ENCODE measurements around the gene MOSMO. TPM values are rescaled to one million over a fixed set of nuclear protein-coding genes. Genes with fewer than 3 reads are reported as not detected.

Gene MOSMO
- total and polyA plus RNA-seq, 2 of the 13 experiments (the other 11 are each of a cell fraction or from before 2014, with no cell fraction given), result 26.7 to 32.6 TPM

DNA sequence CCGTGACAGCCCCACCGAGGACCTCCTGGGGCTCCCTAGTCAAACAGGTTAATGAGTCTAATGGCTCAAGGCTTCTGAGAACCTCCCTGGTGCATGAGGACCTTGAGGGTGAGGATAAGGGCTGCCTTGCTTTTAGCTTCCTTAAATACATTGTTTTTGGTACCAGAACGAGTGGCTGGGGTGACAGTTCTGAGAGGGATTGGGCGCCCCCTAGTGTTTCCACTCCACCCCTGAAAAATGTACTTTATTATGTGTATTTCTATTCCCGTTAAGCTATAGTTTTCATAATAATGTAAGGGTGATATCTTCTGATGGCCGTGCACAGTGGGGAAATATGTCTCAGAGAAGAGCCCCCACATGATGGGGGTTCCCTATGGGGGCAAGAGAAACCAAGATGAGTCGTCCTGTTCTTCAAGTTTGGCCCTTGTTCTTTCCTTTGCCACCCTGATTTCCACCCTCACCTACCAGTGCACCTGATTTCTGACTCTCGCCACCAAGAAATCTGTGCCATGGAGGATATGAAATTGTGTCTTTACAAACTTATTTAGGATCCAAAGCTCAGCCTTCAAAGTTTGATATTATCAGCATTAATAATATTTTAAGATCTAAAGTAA lies 69.9 kb downstream of the MOSMO start:
- ChIA-PET CTCF (ENCODE audit: low intra/inter-chr PET ratio, low total read pairs) (interaction anchor here (1.0 to 7.1 kb wide), 5 partner anchors 78 to 127 kb away, joined by 3 to 169 read pairs (median 3); partner anchors contain the start of gene PDZD9), POLR2A (interaction anchor here (1.1 to 1.6 kb wide), 7 partner anchors 21 to 124 kb away, joined by 3 to 9 read pairs (median 6); partner anchors contain the start of genes PDZD9 and UQCRC2)
- peak; percentile 85 for ATAC-seq
- Histone ChIP-seq H4K20me1 (ENCODE audit: insufficient read depth, low read length) (peaks cover 6% of the 10 kb centered on the region; the same call in 1 of the 2 replicates), H2AFZ (ENCODE audit: low read length) (no peak overlapping the region), H3K4me2 (ENCODE audit: low read depth, low read length) (no peak overlapping the region), H3K79me2 (ENCODE audit: insufficient read depth, low read length) (no peaks in the 10 kb centered on the region), H3K27me3 (ENCODE audit: control insufficient read depth in 1 of 2, insufficient read depth in 2 of 2, low read length in 2 of 2) (no peaks in the 10 kb centered on the region), H3K27ac (ENCODE audit: extremely low read length, insufficient read depth, low read length) (no peak overlapping the region), H3K9me3 (ENCODE audit: low read length) (no peaks in the 10 kb centered on the region), H3K4me1 (ENCODE audit: insufficient read depth, low read length) (no peaks in the 10 kb centered on the region), H3K36me3 (replicated peaks in 1 of 2; ENCODE audit: control insufficient read depth in 1 of 2, insufficient read depth in 2 of 2, low read length in 2 of 2) (peaks cover 0 to 1% of the 10 kb centered on the region in 2 experiments; a peak in 3 of 5 replicates), H3K9ac (ENCODE audit: insufficient read depth, low read depth, low read length) (no peak overlapping the region), H3K4me3 (replicated peaks in 1 of 3; ENCODE audit: insufficient read depth in 1 of 3, low read depth in 2 of 3, low read length in 3 of 3) (no peak overlapping the region)
- peak; percentile 62 for DNase-seq (ENCODE audit: low spot score)
- 50% methylated on average over 8 of the region's 8 CpGs for WGBS (ENCODE audit: low lambda C conversion rate)
- in situ Hi-C loops (cut with HindIII; ENCODE audit: extremely low pct_ligation_motif_present, low pct_unique_long_range_greater_than_20kb) (loop anchor here (5.0 to 25.0 kb wide), 2 partner anchors 76 to 266 kb away; partner anchors contain the start of gene PDZD9), intact Hi-C loops (cut with micrococcal nuclease; ENCODE audit: unreplicated experiment) (loop anchor here (1.0 kb wide), 2 partner anchors 77 to 110 kb away; partner anchors contain the start of gene PDZD9)
- no TSS peak for BruUV-seq (replicated peaks)
- FAIRE-seq, result no peak
- no peak for TF ChIP-seq PITX1 (CRISPR knock-in tag; IDR thresholded peaks at IDR 0.05)
- 0 out of 2 replicates have a peak, but pooled peaks have one; percentile 27 for TF ChIP-seq IRF2 (CRISPR knock-in tag; IDR thresholded peaks at IDR 0.05)
- TF ChIP-seq, protein P1, sequence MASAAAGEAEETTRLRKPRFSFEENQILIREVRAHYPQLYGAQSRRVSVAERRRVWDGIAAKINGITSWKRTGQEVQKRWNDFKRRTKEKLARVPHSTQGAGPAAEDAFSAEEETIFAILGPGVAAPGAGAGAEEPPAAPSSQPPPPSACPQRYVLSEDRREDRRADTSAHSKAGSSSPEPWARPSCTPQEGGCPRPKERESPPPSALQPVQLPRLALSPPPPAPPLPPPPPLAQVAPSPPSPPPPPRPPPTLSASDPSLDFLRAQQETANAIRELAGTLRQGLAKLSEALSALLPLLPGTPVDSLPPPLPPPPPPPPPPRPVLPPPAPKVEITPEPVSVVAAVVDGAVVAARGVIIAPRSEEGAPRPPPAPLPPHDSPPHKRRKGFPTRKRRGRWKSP (CRISPR knock-in tag; IDR thresholded peaks at IDR 0.05), result no peak
- TF ChIP-seq KDM3A (CRISPR knock-in tag; IDR thresholded peaks at IDR 0.05; ENCODE audit: low read depth), result 0 out of 2 replicates have a peak, but pooled peaks have one; percentile 35
- no peak for TF ChIP-seq U2AF1 (optimal IDR thresholded peaks at IDR 0.05; ENCODE audit: low read depth, low read length)
- no peak for TF ChIP-seq FOXJ3 (CRISPR knock-in tag; IDR thresholded peaks at IDR 0.05; ENCODE audit: borderline replicate concordance)
- TF ChIP-seq KLF16 (CRISPR knock-in tag; IDR thresholded peaks at IDR 0.05), result 0 out of 4 replicates have a peak, but pooled peaks of 1 of the 2 experiments have one; percentile 24
- 0 out of 2 replicates have a peak, but pooled peaks have one; percentile 8 for TF ChIP-seq CEBPG (CRISPR knock-in tag; IDR thresholded peaks at IDR 0.05)
- TF ChIP-seq RAD21 (CRISPR knock-in tag; IDR thresholded peaks at IDR 0.05), result peak; percentile 91
- peak; percentile 94 for TF ChIP-seq SMC3 (IDR thresholded peaks at IDR 0.05; ENCODE audit: low read length)
- peak; percentile 26; the same call in 1 of the 2 replicates for TF ChIP-seq NCOA2 (CRISPR knock-in tag; IDR thresholded peaks at IDR 0.05)
- no peak for TF ChIP-seq RFX5 (IDR thresholded peaks at IDR 0.05; ENCODE audit: low read depth, low read length)
- TF ChIP-seq, protein P2, sequence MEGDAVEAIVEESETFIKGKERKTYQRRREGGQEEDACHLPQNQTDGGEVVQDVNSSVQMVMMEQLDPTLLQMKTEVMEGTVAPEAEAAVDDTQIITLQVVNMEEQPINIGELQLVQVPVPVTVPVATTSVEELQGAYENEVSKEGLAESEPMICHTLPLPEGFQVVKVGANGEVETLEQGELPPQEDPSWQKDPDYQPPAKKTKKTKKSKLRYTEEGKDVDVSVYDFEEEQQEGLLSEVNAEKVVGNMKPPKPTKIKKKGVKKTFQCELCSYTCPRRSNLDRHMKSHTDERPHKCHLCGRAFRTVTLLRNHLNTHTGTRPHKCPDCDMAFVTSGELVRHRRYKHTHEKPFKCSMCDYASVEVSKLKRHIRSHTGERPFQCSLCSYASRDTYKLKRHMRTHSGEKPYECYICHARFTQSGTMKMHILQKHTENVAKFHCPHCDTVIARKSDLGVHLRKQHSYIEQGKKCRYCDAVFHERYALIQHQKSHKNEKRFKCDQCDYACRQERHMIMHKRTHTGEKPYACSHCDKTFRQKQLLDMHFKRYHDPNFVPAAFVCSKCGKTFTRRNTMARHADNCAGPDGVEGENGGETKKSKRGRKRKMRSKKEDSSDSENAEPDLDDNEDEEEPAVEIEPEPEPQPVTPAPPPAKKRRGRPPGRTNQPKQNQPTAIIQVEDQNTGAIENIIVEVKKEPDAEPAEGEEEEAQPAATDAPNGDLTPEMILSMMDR (CRISPR knock-in tag; IDR thresholded peaks at IDR 0.05), result peak; percentile 92
- TF ChIP-seq ZNF232 (CRISPR knock-in tag; IDR thresholded peaks at IDR 0.05; ENCODE audit: borderline replicate concordance), result 0 out of 2 replicates have a peak, but pooled peaks have one; percentile 54
- TF ChIP-seq ZSCAN22 (CRISPR knock-in tag; IDR thresholded peaks at IDR 0.05), result no peak
- no peak for TF ChIP-seq SOX6 (IDR thresholded peaks at IDR 0.05)
- peak; percentile 51; the same call in 1 of the 2 replicates for TF ChIP-seq SOX6 (CRISPR knock-in tag; IDR thresholded peaks at IDR 0.05)
- TF ChIP-seq GATAD2A (CRISPR knock-in tag; IDR thresholded peaks at IDR 0.05), result 0 out of 2 replicates have a peak, but pooled peaks have one; percentile 24
- TF ChIP-seq, protein P3, sequence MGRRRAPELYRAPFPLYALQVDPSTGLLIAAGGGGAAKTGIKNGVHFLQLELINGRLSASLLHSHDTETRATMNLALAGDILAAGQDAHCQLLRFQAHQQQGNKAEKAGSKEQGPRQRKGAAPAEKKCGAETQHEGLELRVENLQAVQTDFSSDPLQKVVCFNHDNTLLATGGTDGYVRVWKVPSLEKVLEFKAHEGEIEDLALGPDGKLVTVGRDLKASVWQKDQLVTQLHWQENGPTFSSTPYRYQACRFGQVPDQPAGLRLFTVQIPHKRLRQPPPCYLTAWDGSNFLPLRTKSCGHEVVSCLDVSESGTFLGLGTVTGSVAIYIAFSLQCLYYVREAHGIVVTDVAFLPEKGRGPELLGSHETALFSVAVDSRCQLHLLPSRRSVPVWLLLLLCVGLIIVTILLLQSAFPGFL (CRISPR knock-in tag; IDR thresholded peaks at IDR 0.05), result 0 out of 2 replicates have a peak, but pooled peaks have one; percentile 41
- no peak for TF ChIP-seq HNRNPL (IDR thresholded peaks at IDR 0.05; ENCODE audit: low read depth, low read length)
- no peak for TF ChIP-seq ZNF354B (CRISPR knock-in tag; IDR thresholded peaks at IDR 0.05)
- TF ChIP-seq ZNF614 (CRISPR knock-in tag; IDR thresholded peaks at IDR 0.05; ENCODE audit: borderline replicate concordance), result 0 out of 2 replicates have a peak, but pooled peaks have one; percentile 26

Data from HepG2 (cell line).